Hematopoietic multipotent progenitor cell treated with erythropoietin and hydrocortisone succinate and interleukin-3 and kit ligand, for 15 days (in vitro differentiated cells): ENCODE measurements around the gene ATXN7L1.
A peak's percentile ranks its signal among the peaks of the same experiment; 100 is the strongest.

ENCODE experiments used
- DNase-seq: peaks from one replicate; pipeline ENCODE4 v3.0.0-alpha.2; 2015; ENCODE audit warnings: low spot score

ATXN7L1 gene, protein sequence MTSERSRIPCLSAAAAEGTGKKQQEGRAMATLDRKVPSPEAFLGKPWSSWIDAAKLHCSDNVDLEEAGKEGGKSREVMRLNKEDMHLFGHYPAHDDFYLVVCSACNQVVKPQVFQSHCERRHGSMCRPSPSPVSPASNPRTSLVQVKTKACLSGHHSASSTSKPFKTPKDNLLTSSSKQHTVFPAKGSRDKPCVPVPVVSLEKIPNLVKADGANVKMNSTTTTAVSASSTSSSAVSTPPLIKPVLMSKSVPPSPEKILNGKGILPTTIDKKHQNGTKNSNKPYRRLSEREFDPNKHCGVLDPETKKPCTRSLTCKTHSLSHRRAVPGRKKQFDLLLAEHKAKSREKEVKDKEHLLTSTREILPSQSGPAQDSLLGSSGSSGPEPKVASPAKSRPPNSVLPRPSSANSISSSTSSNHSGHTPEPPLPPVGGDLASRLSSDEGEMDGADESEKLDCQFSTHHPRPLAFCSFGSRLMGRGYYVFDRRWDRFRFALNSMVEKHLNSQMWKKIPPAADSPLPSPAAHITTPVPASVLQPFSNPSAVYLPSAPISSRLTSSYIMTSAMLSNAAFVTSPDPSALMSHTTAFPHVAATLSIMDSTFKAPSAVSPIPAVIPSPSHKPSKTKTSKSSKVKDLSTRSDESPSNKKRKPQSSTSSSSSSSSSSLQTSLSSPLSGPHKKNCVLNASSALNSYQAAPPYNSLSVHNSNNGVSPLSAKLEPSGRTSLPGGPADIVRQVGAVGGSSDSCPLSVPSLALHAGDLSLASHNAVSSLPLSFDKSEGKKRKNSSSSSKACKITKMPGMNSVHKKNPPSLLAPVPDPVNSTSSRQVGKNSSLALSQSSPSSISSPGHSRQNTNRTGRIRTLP

GRCh38 chr7:105876091-105876963 is at the start of gene ATXN7L1:
Gene ATXN7L1 (minus strand): TSS chr7:105876599. CDS start chr7:105876558, 41 bp downstream.
- DNase-seq, result peak; percentile 88

- no peak for DNase-seq
Observed at GRCh38 chr7:105926131-105926530, 49.7 kb upstream of the ATXN7L1 start.

DNA sequence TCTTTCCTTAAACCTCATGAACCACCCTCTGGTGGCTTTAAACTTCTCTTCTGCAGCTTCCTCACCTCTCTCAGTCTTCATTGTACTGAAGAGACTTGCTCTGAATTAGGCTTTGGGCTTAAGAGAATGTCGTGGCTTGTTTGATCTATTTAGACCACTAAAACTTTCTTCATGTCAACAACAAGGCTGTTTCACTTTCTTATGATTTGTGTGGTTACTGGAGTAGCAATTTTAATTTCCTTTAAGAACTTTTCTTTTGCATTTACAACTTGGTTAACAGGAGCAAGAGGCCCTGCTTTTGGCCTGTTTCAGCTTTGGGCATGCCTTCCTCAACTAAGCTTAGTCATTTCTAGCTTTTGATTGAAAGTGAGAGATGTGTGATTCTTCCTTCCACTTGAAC is 48.5 kb upstream of the ATXN7L1 start:
- no peak for DNase-seq

- no peak for DNase-seq
Observed at GRCh38 chr7:105920766-105921165, 44.4 kb upstream of the ATXN7L1 start.

GRCh38 chr7:105917659-105918058 is 41.3 kb upstream of the ATXN7L1 start:
- DNase-seq, result no peak

DNA sequence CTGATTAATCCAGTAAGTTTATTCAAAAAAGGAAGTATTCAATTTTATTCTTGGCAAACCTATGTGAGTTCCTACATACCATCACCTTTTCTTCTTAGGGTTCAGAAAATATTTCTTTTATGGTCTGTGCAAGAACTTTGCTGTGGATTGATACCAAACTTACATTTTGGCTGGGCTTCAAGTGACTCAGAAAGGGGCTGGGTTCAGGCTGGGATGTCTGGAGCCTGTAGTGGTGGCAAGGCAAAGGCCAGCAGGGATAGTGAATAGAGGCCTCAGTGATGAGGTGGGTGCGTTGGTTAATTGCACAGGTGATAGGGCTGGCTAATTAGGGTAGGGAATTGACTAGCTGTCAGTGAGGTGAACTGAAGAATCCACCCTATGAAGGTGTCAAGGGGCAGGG is 40.2 kb upstream of the ATXN7L1 start:
- no peak for DNase-seq

GRCh38 chr7:105913947-105914346 is 37.5 kb upstream of the ATXN7L1 start:
- DNase-seq, result no peak

- DNase-seq, result no peak
Observed at GRCh38 chr7:105911961-105912575, 35.7 kb upstream of the ATXN7L1 start.

GRCh38 chr7:105910172-105910571 is 33.8 kb upstream of the ATXN7L1 start:
- no peak for DNase-seq

GRCh38 chr7:105909742-105910141 is 33.3 kb upstream of the ATXN7L1 start:
- DNase-seq, result no peak

GRCh38 chr7:105907129-105907846 is 30.9 kb upstream of the ATXN7L1 start:
- DNase-seq, result no peak

DNA sequence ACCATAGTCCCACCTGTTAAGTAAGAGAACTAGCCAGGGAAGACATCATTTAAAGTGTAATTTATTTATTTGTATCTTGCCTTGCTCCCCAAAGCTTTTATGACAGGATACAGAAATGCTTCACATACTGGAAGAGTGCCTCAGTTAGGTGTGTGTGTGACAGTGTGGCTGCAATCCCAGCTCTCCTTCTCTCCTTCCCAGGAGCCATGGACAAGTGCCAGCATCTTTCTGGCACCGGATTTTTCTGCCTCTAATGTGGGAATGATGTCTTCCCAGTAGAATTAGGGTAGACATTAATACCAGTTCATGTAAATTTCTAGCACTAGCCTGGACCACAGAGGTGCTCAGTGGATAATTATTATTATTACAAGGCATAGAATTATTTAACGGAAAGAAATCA is 30.3 kb upstream of the ATXN7L1 start:
- DNase-seq, result no peak

DNA sequence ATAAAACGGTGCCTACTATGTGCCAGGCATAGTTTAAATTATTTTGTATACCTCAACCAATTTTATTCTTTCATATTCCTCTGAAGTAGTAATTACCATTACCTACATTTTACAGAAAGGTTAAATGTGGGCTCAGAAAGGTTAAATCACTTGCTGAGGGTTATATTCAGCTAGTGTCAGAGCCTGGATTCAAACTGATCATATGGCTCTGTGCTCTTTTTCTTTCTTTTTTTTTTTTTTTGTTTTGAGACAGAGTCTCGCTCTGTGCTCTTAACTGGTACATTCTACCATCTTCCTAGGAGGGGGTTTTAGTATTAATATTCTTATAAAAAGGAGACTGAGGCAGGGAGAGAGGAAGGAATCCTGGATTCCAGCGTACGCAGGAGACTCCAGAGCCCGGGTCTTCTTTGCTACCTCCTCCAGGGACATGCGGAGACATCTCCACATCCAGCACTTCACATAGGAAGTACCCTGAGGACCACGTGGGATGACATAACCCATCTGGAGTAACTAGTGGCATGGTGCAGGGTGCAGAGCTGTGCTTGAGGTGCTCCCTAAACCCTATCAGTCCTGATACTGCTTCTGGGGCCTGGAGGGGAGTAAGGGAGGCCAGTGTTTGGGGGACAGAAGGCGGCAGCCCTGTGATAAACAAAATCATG is 29.6 kb upstream of the ATXN7L1 start:
- no peak for DNase-seq

- DNase-seq, result no peak
Observed at GRCh38 chr7:105905209-105905909, 29.0 kb upstream of the ATXN7L1 start.

- no peak for DNase-seq
Observed at GRCh38 chr7:105904064-105904463, 27.7 kb upstream of the ATXN7L1 start.

GRCh38 chr7:105902325-105902911 is 26.0 kb upstream of the ATXN7L1 start:
- no peak for DNase-seq

DNA sequence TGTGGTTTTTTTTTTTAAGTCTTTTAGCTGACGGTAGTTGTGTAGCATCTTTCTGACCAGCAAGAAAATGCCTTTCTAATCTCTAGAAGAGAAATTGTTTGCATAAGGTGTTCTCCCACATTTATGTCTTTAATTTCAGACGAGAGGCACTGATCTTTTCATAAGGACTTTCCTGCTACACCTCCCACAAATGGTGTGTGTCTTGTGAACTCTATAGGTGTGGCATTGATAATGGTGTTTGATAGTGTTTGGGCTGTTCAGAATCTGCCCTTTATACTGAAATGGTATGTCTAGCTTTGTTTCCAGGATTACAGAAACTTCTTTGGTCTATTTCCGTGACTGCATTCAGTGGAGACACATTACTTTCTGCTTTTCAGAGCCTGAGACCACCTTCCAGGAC is 21.6 kb upstream of the ATXN7L1 start:
- DNase-seq, result no peak

GRCh38 chr7:105896407-105896911 is 20.1 kb upstream of the ATXN7L1 start:
- no peak for DNase-seq

DNA sequence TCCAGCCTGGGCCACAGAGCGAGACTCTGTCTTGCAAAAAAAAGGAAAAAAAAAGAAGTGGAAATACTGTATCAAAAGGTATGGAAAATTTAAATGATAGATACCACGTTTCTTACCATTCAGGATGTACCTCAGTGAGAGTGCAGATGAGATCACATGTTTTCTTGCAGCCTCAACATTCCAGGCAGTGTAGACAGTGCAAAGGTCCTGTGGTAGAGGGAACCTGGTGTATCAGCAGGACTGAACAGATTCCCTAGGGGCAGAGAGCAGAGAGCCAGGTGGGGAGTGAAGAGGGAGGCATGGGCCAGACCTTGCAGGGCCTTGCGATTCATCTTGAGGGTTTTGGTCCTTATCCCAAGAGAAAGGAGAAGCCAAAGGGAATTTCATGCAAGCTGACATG is 17.7 kb upstream of the ATXN7L1 start:
- DNase-seq, result no peak
